Heart right ventricle (tissue), 16 donors: ENCODE results near the gene GALM. TPM values are rescaled to one million over a fixed set of nuclear protein-coding genes. Genes with fewer than 3 reads are reported as not detected.

Experiments used
- ATAC-seq, 8 donors: fragments of 200-7000 bp; cut with Tn5 transposase; one replicate each; pipeline ENCODE4 v1.9.1; 2020; ENCODE audit warnings: mild to moderate bottlenecking in 8 of 8, moderate library complexity in 8 of 8, moderate number of reproducible peaks in 1 of 8
- DNase-seq, 2 donors: peaks; one replicate each; pipeline ENCODE4 v3.0.0-alpha.2; 2020
- H3K27ac ChIP-seq, 10 donors: fragments of 200-600 bp; sonication (generic) in 2 of 10; one replicate each; pipeline versions ENCODE4 v1.5.0 to v1.8.0; 2020 to 2022; ENCODE audit warnings: mild to moderate bottlenecking in 3 of 10
- H3K27me3 ChIP-seq, 7 donors: fragments of 200-600 bp; one replicate each; pipeline ENCODE4 v1.8.0; 2021 to 2022; ENCODE audit warnings: mild to moderate bottlenecking in 2 of 7
- H3K36me3 ChIP-seq, 9 donors: fragments of 200-600 bp; sonication (generic) in 1 of 9; one replicate each; pipeline versions ENCODE4 v1.5.0 to v1.8.0; 2020 to 2022; ENCODE audit warnings: mild to moderate bottlenecking in 2 of 9
- H3K4me1 ChIP-seq, 9 donors: fragments of 200-600 bp; sonication (generic) in 1 of 9; one replicate each; pipeline versions ENCODE4 v1.5.0 to v1.8.0; 2020 to 2022; ENCODE audit warnings: mild to moderate bottlenecking in 4 of 9
- H3K4me3 ChIP-seq, 10 donors: fragments of 200-600 bp; sonication (generic) in 2 of 10; one replicate each; pipeline versions ENCODE4 v1.5.0 to v1.8.0; 2020 to 2022; ENCODE audit warnings: mild to moderate bottlenecking in 7 of 10, moderate library complexity in 2 of 10
- H3K9me3 ChIP-seq, 11 donors: fragments of 200-600 bp in 10 of 11; sonication (generic) in 2 of 11; one replicate each; pipeline versions ENCODE4 v1.5.0 to v1.8.0; 2013 to 2022; ENCODE audit warnings: mild to moderate bottlenecking in 2 of 11, control low read depth in 1 of 11, moderate library complexity in 1 of 11
- WGBS, 2 donors: extraction: QIAGEN DNeasy Blood & Tissue Kit; methylation state at CpG; one replicate each; pipeline ENCODE4 v1.1.7; 2013; ENCODE audit warnings: inconsistent platforms in 1 of 2; 5-methylcytosine and 5-hydroxymethylcytosine counted together
- intact Hi-C, 10 donors: fragments of 100-400 bp; cut with DNase I; formaldehyde crosslinking; loops; one replicate each; pipeline versions ENCODE4 v1.11.1 to v1.14.2; 2022
- polyA plus RNA-seq, 2 donors: library from polyadenylated mRNA; stranded (reverse); fragments of 200-250 nt; gene quantifications; one replicate each; pipeline ENCODE4 v1.2.3, GENCODE V29; 2013
- total RNA-seq, 10 donors: library from RNA; stranded (reverse); fragmentation: NEBNext Ultra II Directional in 3 of 10; extraction: Animal tissue kit (Norgen Biotek cat#: 25700) in 3 of 10; gene quantifications; one replicate each; pipeline versions ENCODE4 v1.2.1 to v1.2.4, GENCODE V29; 2021 to 2023
- TF ChIP-seq, protein P1 (sequence below), 9 donors: fragments of 200-600 bp; sonication (generic) in 2 of 9; IDR thresholded peaks; one replicate each; pipeline versions ENCODE4 v1.5.0 to v1.8.0; 2021 to 2022; ENCODE audit warnings: antibody characterized with exemption in 9 of 9, mild to moderate bottlenecking in 5 of 9, moderate library complexity in 1 of 9
- donor health status: Arrhythmogenic right ventricular cardiomyopathy.
- donor health status: ischemic (EF 13 %, LVEDD 7.1; RV severe dilation, severe dysfunction).
- donor health status: healthy with polysubstance abuse.
- donor health status: DM: no; HTN: yes; CAD: no.
- donor health status: DM: no; HTN: no; CAD: no.
- donor health status: ischemic (EF 25% LVEDD 6.9; RV normal size, moderate dysfunction).
- donor health status: ischemic (EF 25% LVEDD 5.7; RV mildly dilated, moderate dysfunction).
- donor health status: healthy.
- donor health status: DM: yes; HTN: yes; CAD: no.
- donor health status: Ischemic cardiomyopathy.
- donor health status: ischemic (EF 35%, LVEDD 5.7; RV mildly dilated, moderate dysfunction).
- donor health status: nonischemic (EF 11% LVEDD 7.7; RV severe dilation, severe dysfunction).
- donor health status: DM: yes; HTN: yes; CAD: no.
- donor health status: PGD.
- donor health status: ischemic (EF 29% LVEDD 5.4; RV normal size, mild dysfunction).
- donor health status: nonischemic (EF 23%, LVEDD 6.1; RV moderate dilation, normal function).

Gene GALM
- total and polyA plus RNA-seq, 12 donors = 6.5 to 18.6 (median 11.0) TPM

DNA sequence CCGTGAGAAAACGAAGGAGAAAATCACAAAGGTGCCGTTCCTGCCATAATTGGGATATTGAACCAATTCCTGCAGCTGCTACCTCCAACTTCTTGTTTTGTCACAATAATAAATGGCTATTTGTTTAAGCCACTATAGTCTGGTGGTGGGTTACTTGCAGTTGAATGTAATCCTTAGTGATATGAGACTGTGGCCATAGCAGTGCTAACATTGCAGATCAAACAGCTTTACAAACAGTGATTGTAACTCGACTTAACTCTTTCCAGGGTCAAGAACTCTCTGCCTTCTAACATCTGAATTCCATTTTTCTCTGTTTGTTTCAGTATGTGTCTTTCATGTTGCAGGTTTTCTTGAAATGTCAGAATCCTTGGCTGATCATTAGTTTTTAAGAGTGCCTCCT lies 38.5 kb upstream of the GALM start:
- Histone ChIP-seq H3K4me1 (peaks cover 0 to 7% (median 0%) of the 10 kb centered on the region in 9 donors), H3K9me3 (peaks cover 0 to 12% (median 0%) of the 10 kb centered on the region in 11 donors), H3K36me3 (no peaks in the 10 kb centered on the region), H3K4me3 (no peak overlapping the region), H3K27ac (no peak overlapping the region), H3K27me3 (no peaks in the 10 kb centered on the region)
- TF ChIP-seq, protein P1, sequence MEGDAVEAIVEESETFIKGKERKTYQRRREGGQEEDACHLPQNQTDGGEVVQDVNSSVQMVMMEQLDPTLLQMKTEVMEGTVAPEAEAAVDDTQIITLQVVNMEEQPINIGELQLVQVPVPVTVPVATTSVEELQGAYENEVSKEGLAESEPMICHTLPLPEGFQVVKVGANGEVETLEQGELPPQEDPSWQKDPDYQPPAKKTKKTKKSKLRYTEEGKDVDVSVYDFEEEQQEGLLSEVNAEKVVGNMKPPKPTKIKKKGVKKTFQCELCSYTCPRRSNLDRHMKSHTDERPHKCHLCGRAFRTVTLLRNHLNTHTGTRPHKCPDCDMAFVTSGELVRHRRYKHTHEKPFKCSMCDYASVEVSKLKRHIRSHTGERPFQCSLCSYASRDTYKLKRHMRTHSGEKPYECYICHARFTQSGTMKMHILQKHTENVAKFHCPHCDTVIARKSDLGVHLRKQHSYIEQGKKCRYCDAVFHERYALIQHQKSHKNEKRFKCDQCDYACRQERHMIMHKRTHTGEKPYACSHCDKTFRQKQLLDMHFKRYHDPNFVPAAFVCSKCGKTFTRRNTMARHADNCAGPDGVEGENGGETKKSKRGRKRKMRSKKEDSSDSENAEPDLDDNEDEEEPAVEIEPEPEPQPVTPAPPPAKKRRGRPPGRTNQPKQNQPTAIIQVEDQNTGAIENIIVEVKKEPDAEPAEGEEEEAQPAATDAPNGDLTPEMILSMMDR (IDR thresholded peaks at IDR 0.05) = no peak
- intact Hi-C loops = no loop called here
- DNase-seq = no peak
- 85 to 87% methylated on average over 4 of the region's 4 CpGs for WGBS, 2 donors
- ATAC-seq = no peak

DNA sequence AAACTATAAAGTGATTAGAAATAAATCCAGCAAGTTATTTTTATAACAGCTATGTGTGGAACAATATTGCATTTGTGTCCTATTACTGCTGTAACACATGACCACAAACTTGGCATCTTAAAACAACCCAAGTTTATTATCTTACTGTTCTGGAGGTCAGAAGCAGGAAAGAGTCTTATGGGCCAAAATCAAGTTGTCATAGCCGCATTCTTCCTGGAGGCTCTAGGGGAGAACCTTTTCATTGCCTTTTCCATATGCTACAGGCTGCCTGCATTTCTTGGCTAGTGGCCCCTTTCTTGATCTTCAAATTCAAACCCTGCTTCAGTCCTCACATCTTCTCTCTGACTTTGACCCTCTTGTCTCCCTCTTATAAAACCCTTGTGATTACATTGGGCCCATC lies 36.2 kb upstream of the GALM start:
- H3K4me3 ChIP-seq = no peak overlapping the region
- H3K36me3 ChIP-seq = no peaks in the 10 kb centered on the region
- no peaks in the 10 kb centered on the region for H3K27me3 ChIP-seq
- intact Hi-C loops = no loop called here
- DNase-seq (no peak), ATAC-seq (no peak)
- H3K27ac ChIP-seq = no peak overlapping the region
- TF ChIP-seq, protein P1 (IDR thresholded peaks at IDR 0.05) = no peak
- peaks cover 0 to 10% (median 0%) of the 10 kb centered on the region in 9 donors for H3K4me1 ChIP-seq
- H3K9me3 ChIP-seq = peaks cover 0 to 12% (median 0%) of the 10 kb centered on the region in 11 donors
- WGBS, 2 donors = 84 to 90% methylated on average over 1 of the region's 1 CpG

DNA sequence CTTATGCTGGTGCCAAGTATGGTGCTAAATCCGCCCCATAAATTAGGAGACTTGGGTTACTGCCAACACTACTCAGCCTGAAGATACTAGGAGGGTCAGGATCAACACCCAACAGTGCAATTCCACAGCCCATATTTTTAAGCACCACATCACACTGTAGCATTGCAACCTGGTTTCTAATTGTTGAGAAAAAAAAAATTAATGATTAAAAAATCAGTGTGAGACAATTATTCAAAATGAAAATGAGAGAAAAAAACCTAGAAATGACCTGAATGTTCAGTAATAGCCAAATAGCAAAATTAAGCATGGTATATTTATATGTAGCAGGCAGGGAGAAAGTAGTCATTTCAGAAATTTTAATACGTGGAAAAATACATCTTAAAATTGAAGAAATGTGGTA lies 33.9 kb upstream of the GALM start:
- peaks cover 0 to 17% (median 0%) of the 10 kb centered on the region in 9 donors for H3K4me1 ChIP-seq
- no peaks in the 10 kb centered on the region for H3K27me3 ChIP-seq
- H3K9me3 ChIP-seq = peaks cover 0 to 12% (median 0%) of the 10 kb centered on the region in 11 donors
- H3K27ac ChIP-seq = no peak overlapping the region
- DNase-seq (no peak), ATAC-seq (no peak)
- intact Hi-C loops = no loop called here
- no peak overlapping the region for H3K4me3 ChIP-seq
- no peaks in the 10 kb centered on the region for H3K36me3 ChIP-seq
- TF ChIP-seq, protein P1 (IDR thresholded peaks at IDR 0.05) = no peak
- 62 to 67% methylated on average over 2 of the region's 2 CpGs for WGBS, 2 donors

DNA sequence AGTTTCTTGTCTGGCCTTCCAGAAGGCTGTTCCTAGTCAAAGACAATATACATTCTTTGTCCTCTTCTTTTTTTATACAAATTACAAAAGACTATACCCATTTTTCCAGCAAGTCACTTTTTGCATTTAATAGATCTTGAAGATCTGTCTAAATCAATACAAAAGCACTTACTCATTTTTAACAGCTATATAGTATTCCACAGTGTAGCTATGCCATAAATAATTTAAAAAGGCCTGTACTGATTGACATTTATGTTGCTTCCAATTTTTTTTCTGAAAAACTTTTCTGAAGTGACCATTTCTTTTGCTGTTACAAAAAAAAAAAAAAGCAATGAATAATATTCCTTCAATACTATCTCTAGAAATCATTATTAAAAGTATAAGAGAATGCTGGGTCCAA lies 32.9 kb upstream of the GALM start:
- Histone ChIP-seq H3K27me3 (no peaks in the 10 kb centered on the region), H3K9me3 (peaks cover 0 to 12% (median 0%) of the 10 kb centered on the region in 11 donors), H3K4me1 (peaks cover 0 to 17% (median 0%) of the 10 kb centered on the region in 9 donors), H3K27ac (no peak overlapping the region), H3K4me3 (no peak overlapping the region), H3K36me3 (no peaks in the 10 kb centered on the region)
- no peak for ATAC-seq
- DNase-seq = no peak
- TF ChIP-seq, protein P1 (IDR thresholded peaks at IDR 0.05) = no peak
- intact Hi-C loops = no loop called here
